Activated T-helper 1 cell treated with anti-CD3 and anti-CD28 coated beads, Interleukin-2, amount 50 U/mL, for 16 hours (primary cell): ENCODE data around the gene WWP2.
"Not testable (repeated sequence)": the region's sequence is repeated elsewhere in the genome, so short reads cannot be mapped to it uniquely, and the experiment has no call there.

Experiments
- DNase-seq, 2 donors: peaks; one replicate each; pipeline ENCODE4 v3.0.0-alpha.2; 2020; ENCODE audit warnings: low read depth in 1 of 2, low spot score in 1 of 2

WWP2 gene

GRCh38 chr16:69941251-69942098 lies 179.3 kb downstream of the WWP2 start:
- no peak for DNase-seq

- no peak for DNase-seq
Observed at GRCh38 chr16:69942099-69942491, 180.0 kb downstream of the WWP2 start.

- no peak for DNase-seq
Observed at GRCh38 chr16:69942627-69943170, 180.6 kb downstream of the WWP2 start.

- DNase-seq: not testable (repeated sequence)
Observed at GRCh38 chr16:69943241-69944036, 181.3 kb downstream of the WWP2 start.

GRCh38 chr16:69950411-69950810 lies 188.3 kb downstream of the WWP2 start:
- not testable (repeated sequence) for DNase-seq

- not testable (repeated sequence) for DNase-seq
Observed at GRCh38 chr16:69951017-69951671, 189.0 kb downstream of the WWP2 start, which contains the start of gene CLEC18A. Gene CLEC18A (plus strand): TSS chr16:69951334. CDS start chr16:69951367, 33 bp downstream.

GRCh38 chr16:69951672-69952031 lies 189.5 kb downstream of the WWP2 start:
- DNase-seq: not testable (repeated sequence)

GRCh38 chr16:69952116-69952515 lies 190.0 kb downstream of the WWP2 start:
- DNase-seq: not testable (repeated sequence)

GRCh38 chr16:69952572-69953355 lies 190.6 kb downstream of the WWP2 start:
- not testable (repeated sequence) for DNase-seq

GRCh38 chr16:69954241-69954640 lies 192.1 kb downstream of the WWP2 start:
- not testable (repeated sequence) for DNase-seq

GRCh38 chr16:69963312-69963711 lies 201.2 kb downstream of the WWP2 start:
- DNase-seq: not testable (repeated sequence)

- not testable (repeated sequence) for DNase-seq
Observed at GRCh38 chr16:69964960-69965660, 203.0 kb downstream of the WWP2 start.

GRCh38 chr16:69965661-69966054 lies 203.5 kb downstream of the WWP2 start:
- DNase-seq: not testable (repeated sequence)

- DNase-seq: not testable (repeated sequence)
Observed at GRCh38 chr16:69967688-69968087, 205.6 kb downstream of the WWP2 start.

GRCh38 chr16:69968125-69968524 lies 206.0 kb downstream of the WWP2 start:
- not testable (repeated sequence) for DNase-seq

GRCh38 chr16:69969657-69970056 lies 207.5 kb downstream of the WWP2 start:
- not testable (repeated sequence) for DNase-seq

- DNase-seq: not testable (repeated sequence)
Observed at GRCh38 chr16:69972120-69972519, 210.0 kb downstream of the WWP2 start.

- DNase-seq: not testable (repeated sequence)
Observed at GRCh38 chr16:69972935-69973334, 210.8 kb downstream of the WWP2 start.

- DNase-seq: not testable (repeated sequence)
Observed at GRCh38 chr16:69985196-69985595, 223.1 kb downstream of the WWP2 start.
